HEK293 (cell line): ENCODE results near the gene GNB1L.

ENCODE experiments used
- CTCF ChIP-seq: fragments of 450-650 bp; formaldehyde crosslinking; IDR thresholded peaks from 2 replicates; pipeline ENCODE4 v1.5.1; 2016; ENCODE audit warnings: missing biosample characterization, missing genetic modification characterization
- TF ChIP-seq, protein P1 (sequence below): fragments of 450-650 bp; formaldehyde crosslinking; IDR thresholded peaks from 2 replicates; pipeline ENCODE4 v1.5.1; 2017; ENCODE audit warnings: missing biosample characterization, missing genetic modification characterization

DNA sequence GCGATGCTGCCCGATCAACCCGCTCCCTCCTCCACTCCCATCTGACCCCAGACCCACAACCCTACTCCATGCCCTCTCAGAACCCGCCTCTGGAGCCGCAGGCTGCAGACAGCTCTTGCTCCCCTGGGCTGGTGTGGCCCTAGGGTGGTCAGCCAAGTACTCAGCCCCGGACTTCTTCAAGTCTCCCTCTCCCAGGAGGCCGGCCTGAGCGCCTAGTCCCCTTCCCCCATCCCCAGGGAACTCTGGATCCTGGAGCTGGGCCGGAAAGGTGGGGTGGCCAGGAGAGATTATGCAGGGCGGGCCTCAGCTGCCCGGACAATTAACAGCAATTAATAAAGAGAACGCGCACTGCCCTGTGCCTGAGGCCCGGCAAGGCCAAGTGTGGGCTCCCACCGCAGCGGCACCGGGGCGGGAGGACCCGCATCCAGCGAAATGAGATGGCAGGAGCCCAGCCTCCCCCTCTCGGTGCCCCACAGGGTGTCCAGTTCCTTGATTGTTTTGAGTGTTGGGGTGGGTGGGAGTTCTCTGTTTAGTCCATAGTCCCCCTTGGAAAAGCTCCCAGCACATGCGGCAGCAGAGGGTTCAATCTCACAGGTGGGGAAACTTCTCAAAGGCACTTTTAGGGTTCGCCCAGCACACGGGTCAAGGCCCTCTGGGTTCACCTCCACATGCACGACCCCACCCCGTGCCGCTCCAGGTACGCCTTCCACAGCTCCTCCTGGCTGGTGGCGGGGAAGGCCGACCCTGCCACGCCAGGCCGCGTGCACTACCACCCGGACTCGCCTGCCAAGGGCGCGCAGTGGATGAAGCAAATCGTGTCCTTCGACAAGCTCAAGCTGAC is 91.0 kb downstream of the GNB1L start:
- TF ChIP-seq, protein P1, sequence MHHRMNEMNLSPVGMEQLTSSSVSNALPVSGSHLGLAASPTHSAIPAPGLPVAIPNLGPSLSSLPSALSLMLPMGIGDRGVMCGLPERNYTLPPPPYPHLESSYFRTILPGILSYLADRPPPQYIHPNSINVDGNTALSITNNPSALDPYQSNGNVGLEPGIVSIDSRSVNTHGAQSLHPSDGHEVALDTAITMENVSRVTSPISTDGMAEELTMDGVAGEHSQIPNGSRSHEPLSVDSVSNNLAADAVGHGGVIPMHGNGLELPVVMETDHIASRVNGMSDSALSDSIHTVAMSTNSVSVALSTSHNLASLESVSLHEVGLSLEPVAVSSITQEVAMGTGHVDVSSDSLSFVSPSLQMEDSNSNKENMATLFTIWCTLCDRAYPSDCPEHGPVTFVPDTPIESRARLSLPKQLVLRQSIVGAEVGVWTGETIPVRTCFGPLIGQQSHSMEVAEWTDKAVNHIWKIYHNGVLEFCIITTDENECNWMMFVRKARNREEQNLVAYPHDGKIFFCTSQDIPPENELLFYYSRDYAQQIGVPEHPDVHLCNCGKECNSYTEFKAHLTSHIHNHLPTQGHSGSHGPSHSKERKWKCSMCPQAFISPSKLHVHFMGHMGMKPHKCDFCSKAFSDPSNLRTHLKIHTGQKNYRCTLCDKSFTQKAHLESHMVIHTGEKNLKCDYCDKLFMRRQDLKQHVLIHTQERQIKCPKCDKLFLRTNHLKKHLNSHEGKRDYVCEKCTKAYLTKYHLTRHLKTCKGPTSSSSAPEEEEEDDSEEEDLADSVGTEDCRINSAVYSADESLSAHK (tag by site-specific recombination), result no peak
- TF ChIP-seq CTCF, result no peak
